IMR-90 (cell line): ENCODE data around the gene CDK8. TPM values are rescaled to one million over a fixed set of nuclear protein-coding genes. Genes with fewer than 3 reads are reported as not detected.

Experiments
- CEBPB ChIP-seq: IDR thresholded peaks from 2 replicates; pipeline ENCODE4 v1.6.1; 2012; ENCODE audit warnings: low read depth, low read length, improper control_type of control experiment
- ELK1 ChIP-seq: fragments of 150-350 bp; IDR thresholded peaks from 2 replicates; pipeline ENCODE4 v1.6.1; 2016; ENCODE audit warnings: low read depth, mild to moderate bottlenecking, low read length, moderate library complexity, borderline replicate concordance
- MXI1 ChIP-seq: IDR thresholded peaks from 2 replicates; pipeline ENCODE4 v1.6.1; 2012; ENCODE audit warnings: low read depth, mild to moderate bottlenecking, low read length, moderate library complexity, borderline replicate concordance
- RAD21 ChIP-seq: IDR thresholded peaks from 2 replicates; pipeline ENCODE4 v1.6.1; 2012; ENCODE audit warnings: low read length, improper control_type of control experiment
- SMC3 ChIP-seq: fragments of 150-350 bp; IDR thresholded peaks from 2 replicates; pipeline ENCODE4 v1.6.1; 2016; ENCODE audit warnings: low read depth, mild to moderate bottlenecking, antibody characterized with exemption, low read length, moderate library complexity
- polyA plus RNA-seq, 3 experiments: library from polyadenylated mRNA; depleted of rRNA; stranded (reverse); fragments of >200 nt; gene quantifications; 2 replicates each; pipeline ENCODE4 v1.2.3, GENCODE V29; 2012; ENCODE audit warnings: low replicate concordance in 1 of 3
- total RNA-seq: library from RNA; depleted of rRNA; stranded (reverse); fragments of >200 nt; gene quantifications from 2 replicates; pipeline ENCODE4 v1.2.3, GENCODE V29; 2012

Gene CDK8
- total and polyA plus RNA-seq, 2 of the 4 experiments (the other 2 are of a cell fraction) = 15.4 to 19.0 TPM

- TF ChIP-seq ELK1 (no peak), MXI1 (no peak), CEBPB (no peak), SMC3 (no peak), RAD21 (no peak)
These were observed 27.9 kb upstream of the CDK8 start (continued) for GRCh38 chr13:26225896-26226617.
